ENCODE results near the gene IFI27L1.
"Not testable (repeated sequence)": the region's sequence is repeated elsewhere in the genome, so short reads cannot be mapped to it uniquely, and the experiment has no call there.

The IFI27L1 gene

DNA sequence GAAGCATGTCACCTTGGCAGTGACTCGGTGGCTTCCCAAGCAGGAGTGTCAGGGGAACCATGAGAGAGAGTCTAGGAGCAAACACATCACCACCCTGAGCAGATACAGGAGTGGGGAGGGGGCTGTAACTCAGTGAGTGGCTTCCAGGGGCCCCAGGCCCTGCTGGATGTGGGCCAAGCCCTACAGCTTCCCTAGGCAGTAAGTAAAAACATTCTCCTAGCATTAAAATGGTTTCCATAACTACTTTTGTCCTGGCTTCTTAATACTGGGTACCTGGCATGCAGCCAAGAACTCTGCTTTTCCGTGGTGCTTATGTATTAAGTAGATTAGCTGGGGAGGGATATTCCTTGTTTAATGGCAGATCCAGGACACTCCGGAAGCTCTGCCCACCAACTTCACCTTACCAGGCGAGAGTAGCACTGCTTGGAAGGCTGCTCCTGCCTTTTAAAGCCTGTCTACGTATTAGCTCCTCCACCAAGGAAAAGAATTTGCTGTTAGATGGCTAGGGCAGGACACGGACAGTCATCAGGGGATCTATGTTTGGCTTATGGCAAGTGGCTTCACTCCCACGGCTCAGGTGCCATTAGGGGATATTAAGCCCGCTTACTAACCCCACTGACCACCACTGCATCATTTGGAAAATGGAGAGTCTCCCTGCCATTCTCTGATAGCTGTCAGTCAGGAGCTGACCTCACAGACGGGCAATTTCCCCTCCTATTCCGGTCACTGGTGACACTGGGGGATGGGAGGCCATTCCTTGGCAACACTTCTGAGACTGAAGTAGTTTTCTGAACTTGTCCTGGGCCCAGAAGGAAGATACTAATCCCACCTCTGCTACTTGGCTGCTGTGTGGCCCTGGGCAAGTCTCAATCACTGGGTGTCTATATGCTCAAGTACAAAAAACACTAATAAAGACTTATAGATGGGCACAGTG is 32.2 kb upstream of the IFI27L1 start:
- DNase-seq (ENCODE audit: low spot score): no peak

- DNase-seq (ENCODE audit: low spot score): no peak
Measured at GRCh38 chr14:94049625-94050023, 31.5 kb upstream of the IFI27L1 start.

DNA sequence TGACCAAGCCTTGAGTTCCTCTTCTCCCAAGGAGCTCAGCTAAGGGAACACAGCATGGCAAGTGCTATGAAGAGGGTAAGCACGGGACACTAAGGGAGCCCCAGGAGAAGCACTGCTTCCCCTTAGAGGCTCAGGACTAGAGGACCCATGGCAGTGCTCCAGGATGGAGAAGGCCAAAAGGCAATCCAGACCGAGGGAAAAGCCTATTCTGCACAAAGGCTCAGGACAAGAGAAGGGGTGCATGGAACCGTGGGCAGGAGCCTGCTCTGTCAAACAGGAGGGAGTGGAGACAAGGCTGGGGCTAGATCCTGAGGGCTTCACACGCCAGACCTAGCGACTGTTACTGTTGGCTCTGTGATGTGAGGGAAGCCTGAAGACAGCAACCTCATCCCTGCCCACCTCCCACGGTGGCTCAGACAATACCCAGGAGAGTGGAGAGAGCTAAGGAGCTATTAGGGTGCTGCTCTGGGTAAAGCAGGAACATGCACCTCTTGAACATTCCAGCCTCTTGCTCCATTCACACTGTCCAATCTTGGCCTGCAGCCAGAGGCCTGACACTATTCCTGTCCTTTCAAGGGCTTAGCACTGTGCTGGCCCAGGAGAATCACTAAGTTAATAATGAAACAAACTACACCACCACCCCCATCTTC is 30.8 kb upstream of the IFI27L1 start:
- DNase-seq (ENCODE audit: low spot score): no peak

DNA sequence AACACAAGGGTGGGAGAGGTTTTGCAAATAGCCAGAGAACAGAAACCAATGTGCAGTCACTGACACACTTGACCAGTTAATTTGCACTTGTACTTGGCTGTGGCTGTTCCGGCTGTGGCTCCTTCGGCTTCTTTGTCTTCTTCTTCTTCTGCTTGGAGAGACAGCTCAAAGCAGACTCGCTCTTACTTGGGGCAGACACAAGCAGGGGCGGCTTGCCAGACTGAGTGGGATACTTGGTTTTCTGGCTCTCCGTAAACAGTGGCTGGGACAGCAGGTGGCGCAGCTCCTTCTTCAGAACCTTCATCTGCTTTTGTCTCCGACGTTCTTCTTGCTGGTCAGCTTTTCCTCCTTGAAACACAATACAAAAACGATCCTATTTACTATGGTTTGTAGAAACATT is 30.0 kb upstream of the IFI27L1 start:
- no peak for DNase-seq (ENCODE audit: low spot score)

- no peak for DNase-seq (ENCODE audit: low spot score)
Measured at GRCh38 chr14:94051779-94052178, 29.3 kb upstream of the IFI27L1 start.

DNA sequence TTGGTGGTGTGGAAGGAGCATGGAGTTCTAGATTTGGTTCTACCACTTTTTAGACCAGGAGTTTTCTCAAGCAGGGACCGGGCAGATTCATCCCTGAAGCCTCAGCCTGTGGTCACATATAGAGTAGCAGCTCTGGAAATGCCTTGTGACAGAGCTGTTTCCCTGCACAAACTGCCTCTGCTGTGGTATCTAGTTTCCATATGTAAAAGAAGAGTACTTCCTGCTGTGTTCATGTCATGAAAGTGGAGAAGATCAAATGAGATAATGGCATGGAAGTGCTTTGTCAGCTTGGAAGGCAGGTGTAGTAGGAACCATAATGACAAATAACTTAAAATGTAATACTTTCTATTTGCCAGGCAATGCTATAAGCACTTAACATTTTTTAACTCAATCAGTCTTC is 28.9 kb upstream of the IFI27L1 start:
- DNase-seq (ENCODE audit: low spot score): no peak

- DNase-seq (ENCODE audit: low spot score): no peak
Measured at GRCh38 chr14:94052662-94053061, 28.4 kb upstream of the IFI27L1 start.

GRCh38 chr14:94054401-94054800 is 26.7 kb upstream of the IFI27L1 start:
- DNase-seq (ENCODE audit: low spot score): no peak

DNA sequence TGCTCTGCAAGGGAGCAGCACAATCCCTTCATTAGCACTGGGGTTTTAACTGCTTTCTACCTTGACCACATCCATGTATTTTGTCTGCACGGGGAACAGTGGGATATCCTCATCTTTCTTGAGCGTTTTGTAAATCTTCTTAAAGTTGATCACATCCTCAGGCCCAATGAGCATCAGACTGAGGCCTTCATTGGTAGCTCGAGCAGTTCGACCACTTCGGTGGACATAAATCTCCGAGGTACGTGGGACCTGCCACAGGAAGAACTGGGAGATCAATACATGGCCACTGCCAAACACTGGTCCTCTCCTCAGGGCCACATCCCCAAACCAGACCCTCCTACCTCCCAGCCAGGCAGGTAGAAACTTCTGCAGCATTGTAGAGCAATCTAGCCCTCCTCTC is 26.2 kb upstream of the IFI27L1 start:
- no peak for DNase-seq (ENCODE audit: low spot score)

GRCh38 chr14:94056579-94057308 is 24.4 kb upstream of the IFI27L1 start:
- DNase-seq (ENCODE audit: low spot score): no peak

GRCh38 chr14:94058128-94058673 is 22.9 kb upstream of the IFI27L1 start:
- DNase-seq (ENCODE audit: low spot score): no peak

GRCh38 chr14:94058674-94059138 is 22.4 kb upstream of the IFI27L1 start:
- DNase-seq (ENCODE audit: low spot score): no peak

DNA sequence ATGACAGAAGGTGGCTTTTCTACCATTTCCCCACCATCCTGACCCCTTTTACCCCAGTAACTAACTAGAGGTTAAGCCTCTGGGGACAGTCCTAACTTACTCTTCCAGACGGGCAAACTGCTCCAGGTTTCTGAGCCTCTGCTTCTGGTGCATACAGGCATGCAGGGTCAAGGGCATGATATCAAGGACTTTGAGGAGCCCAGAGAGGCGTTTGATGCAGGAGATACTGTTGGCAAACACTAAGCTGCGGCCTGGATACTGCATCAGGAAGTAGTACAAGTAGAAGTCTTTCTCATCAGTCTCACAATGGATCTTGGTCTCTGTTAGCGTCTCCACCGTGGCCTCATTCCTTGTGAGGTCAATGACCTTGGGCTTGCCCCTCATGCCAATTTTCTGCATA is 21.1 kb upstream of the IFI27L1 start:
- no peak for DNase-seq (ENCODE audit: low spot score)

GRCh38 chr14:94062344-94062940 is 18.7 kb upstream of the IFI27L1 start:
- DNase-seq (ENCODE audit: low spot score): no peak

- no peak for DNase-seq (ENCODE audit: low spot score)
Measured at GRCh38 chr14:94066089-94066676, 14.9 kb upstream of the IFI27L1 start.

DNA sequence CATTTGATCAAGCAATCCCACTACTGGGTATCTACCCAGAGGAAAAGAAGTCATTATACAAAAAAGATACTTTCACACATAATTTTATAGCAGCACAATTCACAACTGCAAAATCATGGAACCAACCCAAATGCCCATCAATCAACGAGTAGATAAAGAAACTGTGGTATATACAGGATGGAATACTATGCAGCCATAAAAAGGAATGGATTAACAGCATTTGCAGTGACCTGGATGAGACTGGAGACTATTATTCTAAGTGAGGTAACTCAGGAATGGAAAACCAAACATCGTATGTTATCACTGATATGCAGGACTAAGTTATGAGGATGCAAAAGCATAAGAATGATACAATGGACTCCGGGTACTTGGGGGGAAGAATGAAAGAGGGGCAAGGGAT is 9.0 kb upstream of the IFI27L1 start:
- not testable (repeated sequence) for DNase-seq (ENCODE audit: low spot score)

DNA sequence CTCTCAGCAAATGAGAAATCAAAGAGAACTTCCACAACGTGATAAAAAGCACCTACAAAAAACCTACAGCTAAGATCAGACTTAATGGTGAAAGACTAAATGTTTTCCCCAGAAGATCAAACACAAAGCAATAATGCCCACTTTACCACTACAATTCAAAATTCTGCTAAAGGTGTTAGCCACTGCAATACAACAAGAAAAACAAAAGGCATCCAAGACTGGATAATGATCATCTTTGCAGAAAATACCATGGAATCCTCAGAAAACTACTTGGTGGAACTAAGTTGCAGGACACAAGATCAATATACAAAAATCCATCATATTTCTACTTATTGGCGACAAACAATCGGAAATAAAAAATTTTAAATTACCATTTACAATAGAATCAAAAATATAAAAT is 6.6 kb upstream of the IFI27L1 start:
- no peak for DNase-seq (ENCODE audit: low spot score)

GRCh38 chr14:94075008-94075407 is 6.1 kb upstream of the IFI27L1 start:
- no peak for DNase-seq (ENCODE audit: low spot score)

DNA sequence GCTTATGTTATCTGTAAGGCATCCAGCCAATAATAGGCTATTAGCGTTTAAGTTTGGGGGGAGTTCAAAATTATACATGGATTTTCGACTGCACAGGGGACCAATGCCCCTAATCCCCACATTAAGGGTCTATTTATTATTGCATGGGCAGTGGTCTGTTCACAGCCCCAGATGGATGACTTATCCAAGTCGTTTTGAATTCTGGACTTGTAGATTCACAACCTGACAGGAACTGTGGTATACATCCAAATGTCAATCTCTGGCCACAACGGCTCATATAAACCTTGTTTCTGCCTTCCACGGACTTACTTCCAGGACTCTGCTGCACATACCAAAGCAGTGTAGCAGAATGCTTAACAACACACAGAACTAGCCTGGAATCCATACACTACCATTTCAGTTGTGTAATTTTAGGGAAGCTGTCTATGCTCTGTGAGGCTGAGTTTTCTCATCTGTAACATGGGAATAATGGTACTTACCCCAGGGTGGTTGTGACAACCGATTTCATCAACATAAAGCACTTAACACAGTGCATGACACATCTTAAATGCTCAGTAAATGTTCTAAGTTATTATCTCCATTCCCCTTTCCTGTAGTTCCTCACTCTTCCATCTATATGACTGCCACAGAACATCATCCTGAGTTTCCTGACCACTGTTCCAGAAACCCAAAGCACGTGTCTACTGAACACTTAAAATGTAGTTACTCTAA is 3.8 kb upstream of the IFI27L1 start:
- DNase-seq (ENCODE audit: low spot score): no peak

GRCh38 chr14:94077823-94078222 is 3.3 kb upstream of the IFI27L1 start:
- no peak for DNase-seq (ENCODE audit: low spot score)
